ENCODE measurements around the gene JOSD1. TPM values are rescaled to one million over a fixed set of nuclear protein-coding genes. Genes with fewer than 3 reads are reported as not detected.

The JOSD1 gene
- total RNA-seq, 1 experiment from 2014 or later, result 50.5 TPM

- Histone ChIP-seq H3K4me2 (ENCODE audit: low read depth, low read length, poor library complexity, severe bottlenecking) (peak overlapping the region; percentile 87), H3K9me2 (replicated peaks; ENCODE audit: insufficient read depth, low read length) (no peaks in the 10 kb centered on the region), H3K27ac (ENCODE audit: low read length) (no peak overlapping the region), H4K20me1 (ENCODE audit: insufficient read depth, low read depth, low read length) (no peaks in the 10 kb centered on the region), H3K4me1 (ENCODE audit: low read length) (peaks cover 48% of the 10 kb centered on the region), H2AFZ (ENCODE audit: low read length) (no peak overlapping the region), H3K9ac (ENCODE audit: low read length) (peak overlapping the region; percentile 92), H3K27me3 (ENCODE audit: low read length) (no peaks in the 10 kb centered on the region), H3K9me3 (ENCODE audit: low read length) (no peaks in the 10 kb centered on the region), H3K79me2 (ENCODE audit: low read length) (peaks cover 65% of the 10 kb centered on the region), H3K4me3 (ENCODE audit: low read length) (peak overlapping the region; percentile 80), H3K36me3 (ENCODE audit: insufficient read depth, low read length) (no peaks in the 10 kb centered on the region; the same call in 1 of the 2 replicates)
- DNase-seq, result no peak
Observed at GRCh38 chr22:38698407-38699094, 2.2 kb downstream of the JOSD1 start.

GRCh38 chr22:38697425-38698089 is 3.2 kb downstream of the JOSD1 start:
- H3K79me2 ChIP-seq (ENCODE audit: low read length), result peaks cover 74% of the 10 kb centered on the region

GRCh38 chr22:38696606-38697424 is 3.9 kb downstream of the JOSD1 start:
- H2AFZ ChIP-seq (ENCODE audit: low read length), result no peak overlapping the region
- peak overlapping the region; percentile 87 for H3K4me2 ChIP-seq (ENCODE audit: low read depth, low read length, poor library complexity, severe bottlenecking)
- H3K79me2 ChIP-seq (ENCODE audit: low read length), result peaks cover 79% of the 10 kb centered on the region
- no peaks in the 10 kb centered on the region for H4K20me1 ChIP-seq (ENCODE audit: insufficient read depth, low read depth, low read length)
- peak overlapping the region; percentile 80; the same call in 1 of the 2 replicates for H3K4me3 ChIP-seq (ENCODE audit: low read length)
- no peaks in the 10 kb centered on the region for H3K27me3 ChIP-seq (ENCODE audit: low read length)
- peak overlapping the region; percentile 92; the same call in 1 of the 2 replicates for H3K9ac ChIP-seq (ENCODE audit: low read length)
- no peaks in the 10 kb centered on the region for H3K9me3 ChIP-seq (ENCODE audit: low read length)
- no peak overlapping the region for H3K27ac ChIP-seq (ENCODE audit: low read length)
- no peak for DNase-seq
- H3K9me2 ChIP-seq (replicated peaks; ENCODE audit: insufficient read depth, low read length), result no peaks in the 10 kb centered on the region
- H3K36me3 ChIP-seq (ENCODE audit: insufficient read depth, low read length), result peaks cover 7% of the 10 kb centered on the region; the same call in 1 of the 2 replicates
- H3K4me1 ChIP-seq (ENCODE audit: low read length), result peaks cover 41% of the 10 kb centered on the region

More at GRCh38 chr22:38697425-38698089, 3.2 kb downstream of the JOSD1 start:
- no peaks in the 10 kb centered on the region for H3K9me2 ChIP-seq (replicated peaks; ENCODE audit: insufficient read depth, low read length)
- DNase-seq, result no peak
- H3K4me3 ChIP-seq (ENCODE audit: low read length), result peak overlapping the region; percentile 80
- H3K36me3 ChIP-seq (ENCODE audit: insufficient read depth, low read length), result peaks cover 7% of the 10 kb centered on the region; the same call in 1 of the 2 replicates
- H3K9me3 ChIP-seq (ENCODE audit: low read length), result no peaks in the 10 kb centered on the region
- H2AFZ ChIP-seq (ENCODE audit: low read length), result no peak overlapping the region
- H4K20me1 ChIP-seq (ENCODE audit: insufficient read depth, low read depth, low read length), result no peaks in the 10 kb centered on the region
- H3K4me2 ChIP-seq (ENCODE audit: low read depth, low read length, poor library complexity, severe bottlenecking), result peak overlapping the region; percentile 87
- peak overlapping the region; percentile 92 for H3K9ac ChIP-seq (ENCODE audit: low read length)
- H3K27me3 ChIP-seq (ENCODE audit: low read length), result no peaks in the 10 kb centered on the region
- peaks cover 44% of the 10 kb centered on the region for H3K4me1 ChIP-seq (ENCODE audit: low read length)
- no peak overlapping the region for H3K27ac ChIP-seq (ENCODE audit: low read length)

- Histone ChIP-seq H4K20me1 (ENCODE audit: insufficient read depth, low read depth, low read length) (0 out of 2 replicates have a peak, but pooled peaks cover 3% of the 10 kb centered on the region), H3K4me2 (ENCODE audit: low read depth, low read length, poor library complexity, severe bottlenecking) (no peak overlapping the region), H3K4me3 (ENCODE audit: low read length) (no peak overlapping the region), H2AFZ (ENCODE audit: low read length) (no peak overlapping the region), H3K79me2 (ENCODE audit: low read length) (peaks cover 82% of the 10 kb centered on the region), H3K27ac (ENCODE audit: low read length) (no peak overlapping the region), H3K9ac (ENCODE audit: low read length) (no peak overlapping the region), H3K4me1 (ENCODE audit: low read length) (peaks cover 36% of the 10 kb centered on the region), H3K9me3 (ENCODE audit: low read length) (no peaks in the 10 kb centered on the region), H3K9me2 (replicated peaks; ENCODE audit: insufficient read depth, low read length) (no peaks in the 10 kb centered on the region), H3K36me3 (ENCODE audit: insufficient read depth, low read length) (peaks cover 12% of the 10 kb centered on the region; the same call in 1 of the 2 replicates), H3K27me3 (ENCODE audit: low read length) (no peaks in the 10 kb centered on the region)
- DNase-seq, result no peak
Observed at GRCh38 chr22:38694940-38695339, 5.8 kb downstream of the JOSD1 start.

- Histone ChIP-seq H3K27me3 (ENCODE audit: low read length) (no peaks in the 10 kb centered on the region), H2AFZ (ENCODE audit: low read length) (no peak overlapping the region), H3K9ac (ENCODE audit: low read length) (no peak overlapping the region), H3K9me2 (replicated peaks; ENCODE audit: insufficient read depth, low read length) (no peaks in the 10 kb centered on the region), H3K27ac (ENCODE audit: low read length) (no peak overlapping the region), H4K20me1 (ENCODE audit: insufficient read depth, low read depth, low read length) (0 out of 2 replicates have a peak, but pooled peaks cover 3% of the 10 kb centered on the region), H3K4me1 (ENCODE audit: low read length) (peaks cover 27% of the 10 kb centered on the region), H3K79me2 (ENCODE audit: low read length) (peaks cover 73% of the 10 kb centered on the region), H3K4me2 (ENCODE audit: low read depth, low read length, poor library complexity, severe bottlenecking) (no peak overlapping the region), H3K4me3 (ENCODE audit: low read length) (no peak overlapping the region), H3K9me3 (ENCODE audit: low read length) (no peaks in the 10 kb centered on the region), H3K36me3 (ENCODE audit: insufficient read depth, low read length) (peaks cover 16% of the 10 kb centered on the region; the same call in 1 of the 2 replicates)
- no peak for DNase-seq
Observed at GRCh38 chr22:38694049-38694448, 6.7 kb downstream of the JOSD1 start.

- Histone ChIP-seq H3K9ac (ENCODE audit: low read length) (no peak overlapping the region), H2AFZ (ENCODE audit: low read length) (no peak overlapping the region), H3K79me2 (ENCODE audit: low read length) (peaks cover 32% of the 10 kb centered on the region), H3K4me2 (ENCODE audit: low read depth, low read length, poor library complexity, severe bottlenecking) (no peak overlapping the region), H3K9me2 (replicated peaks; ENCODE audit: insufficient read depth, low read length) (no peaks in the 10 kb centered on the region), H3K27ac (ENCODE audit: low read length) (no peak overlapping the region), H3K27me3 (ENCODE audit: low read length) (no peaks in the 10 kb centered on the region), H4K20me1 (ENCODE audit: insufficient read depth, low read depth, low read length) (0 out of 2 replicates have a peak, but pooled peaks cover 3% of the 10 kb centered on the region), H3K4me1 (ENCODE audit: low read length) (no peaks in the 10 kb centered on the region; the same call in none of the 2 replicates), H3K9me3 (ENCODE audit: low read length) (no peaks in the 10 kb centered on the region), H3K4me3 (ENCODE audit: low read length) (no peak overlapping the region), H3K36me3 (ENCODE audit: insufficient read depth, low read length) (peaks cover 41% of the 10 kb centered on the region)
- no peak for DNase-seq
Observed at GRCh38 chr22:38689651-38690050, 11.1 kb downstream of the JOSD1 start.

GRCh38 chr22:38685761-38686160 is 15.0 kb downstream of the JOSD1 start:
- Histone ChIP-seq H3K4me1 (ENCODE audit: low read length) (peaks cover 17% of the 10 kb centered on the region), H3K27ac (ENCODE audit: low read length) (no peak overlapping the region), H3K9me3 (ENCODE audit: low read length) (no peaks in the 10 kb centered on the region), H3K4me2 (ENCODE audit: low read depth, low read length, poor library complexity, severe bottlenecking) (no peak overlapping the region), H3K79me2 (ENCODE audit: low read length) (peaks cover 27% of the 10 kb centered on the region), H2AFZ (ENCODE audit: low read length) (no peak overlapping the region), H3K27me3 (ENCODE audit: low read length) (no peaks in the 10 kb centered on the region), H3K9ac (ENCODE audit: low read length) (no peak overlapping the region), H3K36me3 (ENCODE audit: insufficient read depth, low read length) (peaks cover 44% of the 10 kb centered on the region), H4K20me1 (ENCODE audit: insufficient read depth, low read depth, low read length) (peaks cover 13% of the 10 kb centered on the region; the same call in 1 of the 2 replicates), H3K4me3 (ENCODE audit: low read length) (no peak overlapping the region), H3K9me2 (replicated peaks; ENCODE audit: insufficient read depth, low read length) (no peaks in the 10 kb centered on the region)
- no peak for DNase-seq

All from Karpas-422 (cell line).